ENCODE results near the gene PLA2G3.

The PLA2G3 gene, protein sequence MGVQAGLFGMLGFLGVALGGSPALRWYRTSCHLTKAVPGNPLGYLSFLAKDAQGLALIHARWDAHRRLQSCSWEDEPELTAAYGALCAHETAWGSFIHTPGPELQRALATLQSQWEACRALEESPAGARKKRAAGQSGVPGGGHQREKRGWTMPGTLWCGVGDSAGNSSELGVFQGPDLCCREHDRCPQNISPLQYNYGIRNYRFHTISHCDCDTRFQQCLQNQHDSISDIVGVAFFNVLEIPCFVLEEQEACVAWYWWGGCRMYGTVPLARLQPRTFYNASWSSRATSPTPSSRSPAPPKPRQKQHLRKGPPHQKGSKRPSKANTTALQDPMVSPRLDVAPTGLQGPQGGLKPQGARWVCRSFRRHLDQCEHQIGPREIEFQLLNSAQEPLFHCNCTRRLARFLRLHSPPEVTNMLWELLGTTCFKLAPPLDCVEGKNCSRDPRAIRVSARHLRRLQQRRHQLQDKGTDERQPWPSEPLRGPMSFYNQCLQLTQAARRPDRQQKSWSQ
- total RNA-seq, result 0 reads per million in 3 donors

- Histone ChIP-seq H3K9me3 (ENCODE audit: control insufficient read depth, low read length) (no peaks in the 10 kb centered on the region), H3K4me3 (ENCODE audit: insufficient read depth, low read depth, low read length, poor library complexity, severe bottlenecking) (no peak within 1 kb of the TSS), H3K4me1 (ENCODE audit: control insufficient read depth, insufficient read depth, low read length, poor library complexity, severe bottlenecking) (no peaks in the 10 kb centered on the region), H3K36me3 (ENCODE audit: control insufficient read depth, insufficient read depth, low read length) (no peaks in the 10 kb centered on the region), H3K27me3 (replicated peaks; ENCODE audit: control insufficient read depth, insufficient read depth, low read length, poor library complexity, severe bottlenecking) (no peaks in the 10 kb centered on the region), H3K27ac (ENCODE audit: insufficient read depth, low read length, poor library complexity, severe bottlenecking) (no peak within 1 kb of the TSS)
- DNase-seq, result no peak
Measured at GRCh38 chr22:31139866-31140716, at the start of gene PLA2G3. Gene PLA2G3 (minus strand): TSS chr22:31140508. CDS start chr22:31140354, 154 bp downstream.

DNA sequence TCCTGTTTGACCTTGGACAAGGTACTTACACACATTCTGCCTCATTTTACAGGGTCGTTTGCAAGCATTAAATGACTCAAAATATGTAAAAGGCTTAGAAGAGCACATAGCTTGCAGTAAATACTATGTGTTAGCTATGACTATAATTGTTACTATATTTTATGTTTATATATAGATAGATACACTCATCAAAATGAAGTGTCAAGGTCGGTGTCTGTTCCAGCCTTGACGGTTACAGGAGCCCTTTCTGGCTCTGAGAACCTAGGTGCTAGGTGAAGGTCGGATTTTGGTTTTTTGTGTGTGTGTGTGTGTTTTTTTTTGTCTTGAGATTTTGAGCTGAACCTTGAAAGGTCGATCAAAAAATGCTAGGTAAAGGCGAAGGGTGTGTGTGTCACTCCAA, 47.3 kb upstream of the PLA2G3 start:
- peaks cover 18% of the 10 kb centered on the region for H3K36me3 ChIP-seq (ENCODE audit: control insufficient read depth, insufficient read depth, low read length)
- H3K4me1 ChIP-seq (ENCODE audit: control insufficient read depth, insufficient read depth, low read length, poor library complexity, severe bottlenecking), result no peaks in the 10 kb centered on the region
- no peak overlapping the region for H3K4me3 ChIP-seq (ENCODE audit: insufficient read depth, low read depth, low read length, poor library complexity, severe bottlenecking)
- H3K9me3 ChIP-seq (ENCODE audit: control insufficient read depth, low read length), result no peaks in the 10 kb centered on the region
- no peak for DNase-seq
- no peak overlapping the region for H3K27ac ChIP-seq (ENCODE audit: insufficient read depth, low read length, poor library complexity, severe bottlenecking)
- H3K27me3 ChIP-seq (replicated peaks; ENCODE audit: control insufficient read depth, insufficient read depth, low read length, poor library complexity, severe bottlenecking), result no peaks in the 10 kb centered on the region

GRCh38 chr22:31185056-31185455, 44.7 kb upstream of the PLA2G3 start:
- Histone ChIP-seq H3K36me3 (ENCODE audit: control insufficient read depth, insufficient read depth, low read length) (peaks cover 15% of the 10 kb centered on the region), H3K9me3 (ENCODE audit: control insufficient read depth, low read length) (no peaks in the 10 kb centered on the region), H3K27me3 (replicated peaks; ENCODE audit: control insufficient read depth, insufficient read depth, low read length, poor library complexity, severe bottlenecking) (no peaks in the 10 kb centered on the region), H3K4me1 (ENCODE audit: control insufficient read depth, insufficient read depth, low read length, poor library complexity, severe bottlenecking) (no peaks in the 10 kb centered on the region), H3K4me3 (ENCODE audit: insufficient read depth, low read depth, low read length, poor library complexity, severe bottlenecking) (no peak overlapping the region), H3K27ac (ENCODE audit: insufficient read depth, low read length, poor library complexity, severe bottlenecking) (no peak overlapping the region)
- DNase-seq, result no peak

- H3K27ac ChIP-seq (ENCODE audit: insufficient read depth, low read length, poor library complexity, severe bottlenecking), result no peak overlapping the region
- peaks cover 15% of the 10 kb centered on the region for H3K36me3 ChIP-seq (ENCODE audit: control insufficient read depth, insufficient read depth, low read length)
- no peaks in the 10 kb centered on the region for H3K27me3 ChIP-seq (replicated peaks; ENCODE audit: control insufficient read depth, insufficient read depth, low read length, poor library complexity, severe bottlenecking)
- H3K9me3 ChIP-seq (ENCODE audit: control insufficient read depth, low read length), result no peaks in the 10 kb centered on the region
- no peak for DNase-seq
- no peak overlapping the region for H3K4me3 ChIP-seq (ENCODE audit: insufficient read depth, low read depth, low read length, poor library complexity, severe bottlenecking)
- H3K4me1 ChIP-seq (ENCODE audit: control insufficient read depth, insufficient read depth, low read length, poor library complexity, severe bottlenecking), result no peaks in the 10 kb centered on the region
Measured at GRCh38 chr22:31184015-31184414, 43.7 kb upstream of the PLA2G3 start.

DNA sequence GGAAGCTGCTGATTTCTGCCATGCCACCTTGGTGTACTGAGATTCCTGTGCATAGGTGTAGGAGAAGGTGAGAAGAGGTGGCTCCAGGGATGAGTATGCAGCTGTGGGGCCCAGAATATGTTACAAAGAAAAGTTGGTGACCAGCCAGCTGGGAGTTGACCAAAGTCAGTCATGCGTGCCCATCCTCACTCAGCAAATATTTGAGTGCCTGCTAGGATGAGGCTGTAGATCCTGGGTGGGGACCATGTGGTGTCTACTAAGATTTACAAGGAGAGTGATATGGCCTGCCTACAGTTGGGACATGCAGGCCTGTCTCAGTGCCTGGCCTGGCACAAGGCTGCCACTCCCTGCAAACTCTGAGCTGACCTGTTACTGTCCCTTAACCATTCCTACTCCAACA, 39.0 kb upstream of the PLA2G3 start:
- DNase-seq, result no peak
- Histone ChIP-seq H3K27ac (ENCODE audit: insufficient read depth, low read length, poor library complexity, severe bottlenecking) (no peak overlapping the region), H3K36me3 (ENCODE audit: control insufficient read depth, insufficient read depth, low read length) (no peaks in the 10 kb centered on the region), H3K9me3 (ENCODE audit: control insufficient read depth, low read length) (no peaks in the 10 kb centered on the region), H3K4me3 (ENCODE audit: insufficient read depth, low read depth, low read length, poor library complexity, severe bottlenecking) (no peak overlapping the region), H3K27me3 (replicated peaks; ENCODE audit: control insufficient read depth, insufficient read depth, low read length, poor library complexity, severe bottlenecking) (no peaks in the 10 kb centered on the region), H3K4me1 (ENCODE audit: control insufficient read depth, insufficient read depth, low read length, poor library complexity, severe bottlenecking) (no peaks in the 10 kb centered on the region)

GRCh38 chr22:31178859-31179258, 38.6 kb upstream of the PLA2G3 start:
- Histone ChIP-seq H3K36me3 (ENCODE audit: control insufficient read depth, insufficient read depth, low read length) (no peaks in the 10 kb centered on the region), H3K4me3 (ENCODE audit: insufficient read depth, low read depth, low read length, poor library complexity, severe bottlenecking) (no peak overlapping the region), H3K9me3 (ENCODE audit: control insufficient read depth, low read length) (no peaks in the 10 kb centered on the region), H3K27me3 (replicated peaks; ENCODE audit: control insufficient read depth, insufficient read depth, low read length, poor library complexity, severe bottlenecking) (no peaks in the 10 kb centered on the region), H3K4me1 (ENCODE audit: control insufficient read depth, insufficient read depth, low read length, poor library complexity, severe bottlenecking) (no peaks in the 10 kb centered on the region), H3K27ac (ENCODE audit: insufficient read depth, low read length, poor library complexity, severe bottlenecking) (no peak overlapping the region)
- no peak for DNase-seq

DNA sequence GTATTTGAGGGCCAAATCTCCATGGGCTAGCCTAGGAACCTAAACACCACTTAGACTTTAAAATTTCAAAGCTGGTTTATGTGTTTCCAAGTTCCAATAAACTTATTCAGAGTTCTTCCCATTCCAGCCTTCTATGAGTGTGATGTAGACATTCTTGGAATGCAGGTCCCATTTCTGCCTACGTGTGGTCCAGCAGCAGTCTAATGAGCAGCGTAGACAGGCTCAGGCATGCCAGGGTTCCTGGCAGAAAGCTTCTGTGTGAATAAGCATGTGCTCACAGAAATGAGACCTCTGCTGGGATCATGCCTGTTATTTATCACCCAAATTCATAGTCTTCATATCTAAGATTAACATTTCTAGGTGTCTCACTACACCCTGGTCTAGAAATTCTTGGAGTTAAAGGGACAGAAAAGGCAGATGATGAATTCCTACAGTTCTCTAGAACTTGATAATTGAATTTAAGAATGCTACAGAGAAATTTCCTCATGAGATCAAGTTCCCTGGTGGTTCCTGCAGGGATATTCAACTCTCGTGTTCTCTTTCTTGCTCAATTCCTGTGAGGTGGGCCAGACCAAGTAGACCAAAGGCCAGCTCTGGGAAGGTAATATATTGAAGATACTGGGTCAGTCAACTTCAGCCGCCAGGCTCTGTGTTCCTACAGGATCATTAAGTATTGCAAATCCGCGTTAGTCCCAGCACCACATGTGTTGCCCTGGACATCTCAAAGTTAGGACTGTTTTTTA, 37.3 kb upstream of the PLA2G3 start:
- no peaks in the 10 kb centered on the region for H3K36me3 ChIP-seq (ENCODE audit: control insufficient read depth, insufficient read depth, low read length)
- H3K4me1 ChIP-seq (ENCODE audit: control insufficient read depth, insufficient read depth, low read length, poor library complexity, severe bottlenecking), result no peaks in the 10 kb centered on the region
- H3K27ac ChIP-seq (ENCODE audit: insufficient read depth, low read length, poor library complexity, severe bottlenecking), result no peak overlapping the region
- H3K9me3 ChIP-seq (ENCODE audit: control insufficient read depth, low read length), result no peaks in the 10 kb centered on the region
- no peak for DNase-seq
- H3K27me3 ChIP-seq (replicated peaks; ENCODE audit: control insufficient read depth, insufficient read depth, low read length, poor library complexity, severe bottlenecking), result no peaks in the 10 kb centered on the region
- no peak overlapping the region for H3K4me3 ChIP-seq (ENCODE audit: insufficient read depth, low read depth, low read length, poor library complexity, severe bottlenecking)

GRCh38 chr22:31176923-31177322, 36.6 kb upstream of the PLA2G3 start:
- Histone ChIP-seq H3K27me3 (replicated peaks; ENCODE audit: control insufficient read depth, insufficient read depth, low read length, poor library complexity, severe bottlenecking) (no peaks in the 10 kb centered on the region), H3K4me3 (ENCODE audit: insufficient read depth, low read depth, low read length, poor library complexity, severe bottlenecking) (no peak overlapping the region), H3K27ac (ENCODE audit: insufficient read depth, low read length, poor library complexity, severe bottlenecking) (no peak overlapping the region), H3K36me3 (ENCODE audit: control insufficient read depth, insufficient read depth, low read length) (no peaks in the 10 kb centered on the region), H3K9me3 (ENCODE audit: control insufficient read depth, low read length) (no peaks in the 10 kb centered on the region), H3K4me1 (ENCODE audit: control insufficient read depth, insufficient read depth, low read length, poor library complexity, severe bottlenecking) (no peaks in the 10 kb centered on the region)
- no peak for DNase-seq

GRCh38 chr22:31173386-31174145, 33.3 kb upstream of the PLA2G3 start:
- Histone ChIP-seq H3K4me3 (ENCODE audit: insufficient read depth, low read depth, low read length, poor library complexity, severe bottlenecking) (no peak overlapping the region), H3K36me3 (ENCODE audit: control insufficient read depth, insufficient read depth, low read length) (no peaks in the 10 kb centered on the region), H3K9me3 (ENCODE audit: control insufficient read depth, low read length) (no peaks in the 10 kb centered on the region), H3K27me3 (replicated peaks; ENCODE audit: control insufficient read depth, insufficient read depth, low read length, poor library complexity, severe bottlenecking) (no peaks in the 10 kb centered on the region), H3K4me1 (ENCODE audit: control insufficient read depth, insufficient read depth, low read length, poor library complexity, severe bottlenecking) (no peaks in the 10 kb centered on the region), H3K27ac (ENCODE audit: insufficient read depth, low read length, poor library complexity, severe bottlenecking) (no peak overlapping the region)
- no peak for DNase-seq

Data from effector memory CD4-positive, alpha-beta T cell (primary cell).